ENCODE data around the gene HCN4. TPM values are rescaled to one million over a fixed set of nuclear protein-coding genes. Genes with fewer than 3 reads are reported as not detected.

HCN4 gene
- total and polyA plus RNA-seq, 2 of the 8 experiments (the other 6 are each of a cell fraction or from before 2014, with no cell fraction given) = 3.7 to 8.5 TPM

DNA sequence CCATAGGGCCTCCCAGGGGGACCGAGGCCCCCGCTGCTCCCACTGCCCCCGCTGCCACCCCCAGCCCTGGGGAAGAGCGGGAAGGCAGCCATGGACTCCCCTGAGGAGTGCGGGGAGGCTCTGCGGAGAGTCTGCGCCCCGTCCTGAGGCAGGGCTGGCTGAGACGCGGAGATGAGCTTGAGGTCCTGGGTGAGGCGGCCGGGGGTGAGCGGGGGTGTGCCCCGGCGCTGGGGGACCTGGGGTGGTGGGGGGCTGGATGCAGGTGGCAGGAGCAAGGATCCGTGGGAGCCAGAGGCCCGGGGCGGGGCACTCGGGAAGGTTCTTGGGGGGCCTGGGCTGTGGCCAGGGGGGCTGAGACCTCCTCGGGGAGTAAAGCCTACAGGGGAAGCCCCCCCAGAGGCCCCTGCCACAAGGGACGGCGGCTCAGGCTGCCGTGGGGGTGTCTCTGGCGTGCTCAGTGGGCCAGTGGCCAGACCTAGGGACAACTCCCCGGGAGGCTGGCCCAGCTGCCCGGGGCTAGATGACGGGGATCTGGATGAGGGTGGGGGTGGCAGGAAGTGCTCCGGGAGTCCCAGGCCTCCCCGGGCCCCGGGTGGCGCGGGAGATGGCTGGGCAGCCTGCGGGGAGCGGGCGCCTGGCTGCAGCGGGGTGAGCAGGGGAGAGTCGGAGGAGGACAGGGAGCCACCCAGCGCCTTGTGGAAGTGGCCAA lies 45.9 kb downstream of the HCN4 start:
- Histone ChIP-seq H3K79me1 (ENCODE audit: low read depth, low read length) (no peaks in the 10 kb centered on the region; the same call in 1 of the 2 replicates), H4K20me1 (replicated peaks in 1 of 2; ENCODE audit: control insufficient read depth in 1 of 2, insufficient read depth in 2 of 2, low read length in 2 of 2) (peaks cover 6 to 7% of the 10 kb centered on the region in 2 experiments), H3K4me2 (ENCODE audit: insufficient read depth in 1 of 2, low read depth in 2 of 2, low read length in 2 of 2) (no peak overlapping the region), H2AFZ (ENCODE audit: low read length) (no peak overlapping the region), H3K9me3 (ENCODE audit: insufficient read depth in 2 of 2, low read depth in 1 of 2, low read length in 1 of 2) (no peaks in the 10 kb centered on the region), H3K23me2 (ENCODE audit: low read depth, low read length) (no peaks in the 10 kb centered on the region), H2BK15ac (ENCODE audit: low read length) (no peak overlapping the region), H3K27ac (ENCODE audit: low read depth, low read length) (no peak overlapping the region), H4K5ac (ENCODE audit: insufficient read length, low read depth, low read length) (no peak overlapping the region), H3K18ac (ENCODE audit: extremely low read depth, low read length) (no peak overlapping the region), H3K4ac (replicated peaks; ENCODE audit: insufficient read length, low read depth, low read length) (no peak overlapping the region), H3K9ac (replicated peaks in 1 of 4; ENCODE audit: extremely low read depth in 1 of 4, low read depth in 3 of 4, low read length in 3 of 4) (no peak overlapping the region), H3K27me3 (replicated peaks in 1 of 4; ENCODE audit: control insufficient read depth in 3 of 4, extremely low read depth in 1 of 4, insufficient read depth in 3 of 4, low read length in 3 of 4) (no peaks in the 10 kb centered on the region; a peak in 1 of 7 replicates), H4K91ac (replicated peaks; ENCODE audit: insufficient read length, low read length) (no peak overlapping the region), H3K56ac (replicated peaks; ENCODE audit: insufficient read length, low read depth, low read length) (no peak overlapping the region), H2BK5ac (ENCODE audit: low read depth, low read length) (no peak overlapping the region), H2BK20ac (ENCODE audit: low read length) (no peak overlapping the region), H2AK5ac (ENCODE audit: low read depth, low read length) (no peak overlapping the region), H3K14ac (ENCODE audit: insufficient read length) (no peak overlapping the region), H4K8ac (ENCODE audit: extremely low read depth, insufficient read depth, low read length) (no peak overlapping the region), H2BK12ac (ENCODE audit: low read depth, low read length) (no peak overlapping the region), H3K4me3 (ENCODE audit: extremely low read depth in 1 of 4, insufficient read depth in 2 of 4, low read depth in 3 of 4, low read length in 4 of 4) (no peak overlapping the region), H3K79me2 (ENCODE audit: control insufficient read depth in 1 of 2, insufficient read depth in 2 of 2, low read length in 2 of 2) (no peaks in the 10 kb centered on the region), H3K4me1 (replicated peaks in 1 of 4; ENCODE audit: control insufficient read depth in 3 of 4, insufficient read depth in 4 of 4, low read length in 3 of 4) (peaks cover 0 to 12% (median 8%) of the 10 kb centered on the region in 4 experiments; a peak in 6 of 7 replicates), H3K36me3 (ENCODE audit: control insufficient read depth in 2 of 4, insufficient read depth in 4 of 4, low read length in 3 of 4) (peaks cover 0 to 19% (median 7%) of the 10 kb centered on the region in 4 experiments; a peak in 5 of 8 replicates), H2BK120ac (replicated peaks; ENCODE audit: low read depth, low read length) (no peak overlapping the region), H3K23ac (ENCODE audit: insufficient read length) (no peak overlapping the region)
- POLR2A ChIA-PET (ENCODE audit: partially characterized antibody) = no interaction called here
- CTCF ChIA-PET (ENCODE audit: partially characterized antibody) = interaction anchor here (0.7 to 1.2 kb wide), 3 partner anchors 11 to 38 kb away, joined by 3 read pairs; no protein-coding TSS in a partner anchor
- DNase-seq (ENCODE audit: low read depth in 1 of 2, low spot score in 2 of 2) = no peak
- no peak for FAIRE-seq
- WGBS, 2 experiments (ENCODE audit: extremely low coverage in 1 of 2, insufficient coverage in 1 of 2, insufficient read length in 1 of 2, insufficient replicate concordance in 2 of 2, low coverage in 1 of 2, low lambda C conversion rate in 2 of 2, missing lambda C conversion rate in 1 of 2) = 92% methylated on average over 22 of the region's 38 CpGs; no CpG with 5 or more reads in 1 of the 2 experiments
- TF ChIP-seq HDAC6 (IDR thresholded peaks at IDR 0.05; ENCODE audit: low read depth, low read length) (no peak), HDAC2 (IDR thresholded peaks at IDR 0.05; ENCODE audit: borderline replicate concordance in 1 of 2, low read depth in 2 of 2, low read length in 2 of 2) (no peak), ASH2L (IDR thresholded peaks at IDR 0.05; ENCODE audit: low read length) (no peak), RFX5 (IDR thresholded peaks at IDR 0.05; ENCODE audit: borderline replicate concordance, low read depth, low read length) (no peak), EZH2 (IDR thresholded peaks at IDR 0.05; ENCODE audit: low read depth, low read length, severe bottlenecking) (no peak), SP1 (IDR thresholded peaks at IDR 0.05; ENCODE audit: low read depth, low read length) (no peak)
